Spleen (tissue), 11 donors: Measurements from ENCODE around the gene FIBCD1. TPM values are rescaled to one million over a fixed set of nuclear protein-coding genes. Genes with fewer than 3 reads are reported as not detected.

Experiments used
- DNase-seq: peaks from one replicate; pipeline ENCODE4 v3.0.0-alpha.2; 2020
- H3K27ac ChIP-seq, 8 donors: fragments of 200-600 bp; sonication (generic) in 7 of 8; 1 replicate in 4 of 8; 2 replicates in 4 of 8; pipeline versions ENCODE4 v1.5.0 to v1.8.0; 2016 to 2021; ENCODE audit warnings: inconsistent platforms in 4 of 8, mild to moderate bottlenecking in 4 of 8, moderate library complexity in 1 of 8
- H3K27me3 ChIP-seq, 7 donors: fragments of 200-600 bp; sonication (generic) in 6 of 7; replicated peaks in 1 of 7; 1 replicate in 4 of 7; 2 replicates in 3 of 7; pipeline versions ENCODE4 v1.5.0 to v1.8.0; 2016 to 2021; ENCODE audit warnings: inconsistent platforms in 3 of 7, mild to moderate bottlenecking in 1 of 7
- H3K36me3 ChIP-seq, 6 donors: fragments of 200-600 bp; sonication (generic) in 5 of 6; 1 replicate in 4 of 6; 2 replicates in 2 of 6; pipeline versions ENCODE4 v1.5.0 to v1.8.0; 2016 to 2021; ENCODE audit warnings: inconsistent platforms in 2 of 6
- H3K4me1 ChIP-seq, 6 donors: fragments of 200-600 bp; sonication (generic) in 5 of 6; 1 replicate in 3 of 6; 2 replicates in 3 of 6; pipeline versions ENCODE4 v1.5.0 to v1.8.0; 2016 to 2021; ENCODE audit warnings: inconsistent platforms in 3 of 6
- H3K4me3 ChIP-seq, 8 donors: fragments of 200-600 bp; sonication (generic) in 7 of 8; 1 replicate in 4 of 8; 2 replicates in 4 of 8; pipeline versions ENCODE4 v1.5.0 to v1.8.0; 2016 to 2021; ENCODE audit warnings: inconsistent platforms in 4 of 8, mild to moderate bottlenecking in 4 of 8, moderate library complexity in 2 of 8
- H3K9me3 ChIP-seq, 8 donors: fragments of 200-600 bp; sonication (generic) in 7 of 8; 1 replicate in 4 of 8; 2 replicates in 4 of 8; pipeline versions ENCODE4 v1.5.0 to v1.8.0; 2016 to 2021; ENCODE audit warnings: inconsistent platforms in 4 of 8
- POLR2A ChIP-seq, 3 donors: fragments of 450-650 bp; IDR thresholded peaks; one replicate each; pipeline ENCODE4 v1.5.1; 2017; ENCODE audit warnings: antibody characterized with exemption in 3 of 3, mild to moderate bottlenecking in 1 of 3
- POLR2AphosphoS5 ChIP-seq, 3 donors: sonication (generic); formaldehyde crosslinking; IDR thresholded peaks; one replicate each; pipeline ENCODE4 v1.5.1; 2017; ENCODE audit warnings: antibody characterized with exemption in 3 of 3
- WGBS, 5 donors: extraction: QIAGEN DNeasy Blood & Tissue Kit in 3 of 5; methylation state at CpG; one replicate each; pipeline versions ENCODE4 v1.1.5 to v1.1.7; 2013 to 2018; 5-methylcytosine and 5-hydroxymethylcytosine counted together
- intact Hi-C: fragments of 100-400 bp; cut with DNase I; formaldehyde crosslinking; loops from one replicate; pipeline ENCODE4 v1.15.0; 2023; ENCODE audit warnings: low total_unique reads
- polyA plus RNA-seq, 3 donors: library from polyadenylated mRNA; stranded (reverse); fragments of 200-250 nt; gene quantifications; one replicate each; pipeline ENCODE4 v1.2.1, GENCODE V29; 2013
- total RNA-seq, 7 donors: library from RNA; depleted of rRNA in 3 of 7; stranded (reverse); fragments of >200 nt in 3 of 7; fragmentation: NEBNext Ultra II Directional in 4 of 7; extraction: Animal tissue kit (Norgen Biotek cat#: 25700) in 4 of 7; gene quantifications; one replicate each; pipeline versions ENCODE4 v1.1.0 to v1.2.1, GENCODE V29; 2016 to 2021
- TF ChIP-seq, protein P1 (sequence below), 11 experiments: fragments of 200-600 bp in 7 of 11; fragments of 450-650 bp in 4 of 11; sonication (generic) in 4 of 11; IDR thresholded peaks in 8 of 11; conservative IDR thresholded peaks in 3 of 11; 1 replicate in 7 of 11; 2 replicates in 4 of 11; pipeline versions ENCODE4 v1.4.0 to v1.8.0; 2016 to 2021; ENCODE audit warnings: antibody characterized with exemption in 11 of 11, inconsistent platforms in 4 of 11, mild to moderate bottlenecking in 1 of 11
- donor health status: healthy with polysubstance abuse.
- donor health status: DM: no; HTN: no; CAD: no; lungs with moderate emphysema.
- donor health status: DM: no; HTN: no; CAD: no.
- donor health status: Bipolar disorder and iron deficiency.
- donor health status: healthy.
- donor health status: DM: no; HTN: no; CAD: no.
- donor health status: DM: yes; HTN: yes; CAD: no.

FIBCD1 gene
- total and polyA plus RNA-seq, 10 donors, result 0.02 to 0.51 (median 0.35) TPM; not detected in 3

DNA sequence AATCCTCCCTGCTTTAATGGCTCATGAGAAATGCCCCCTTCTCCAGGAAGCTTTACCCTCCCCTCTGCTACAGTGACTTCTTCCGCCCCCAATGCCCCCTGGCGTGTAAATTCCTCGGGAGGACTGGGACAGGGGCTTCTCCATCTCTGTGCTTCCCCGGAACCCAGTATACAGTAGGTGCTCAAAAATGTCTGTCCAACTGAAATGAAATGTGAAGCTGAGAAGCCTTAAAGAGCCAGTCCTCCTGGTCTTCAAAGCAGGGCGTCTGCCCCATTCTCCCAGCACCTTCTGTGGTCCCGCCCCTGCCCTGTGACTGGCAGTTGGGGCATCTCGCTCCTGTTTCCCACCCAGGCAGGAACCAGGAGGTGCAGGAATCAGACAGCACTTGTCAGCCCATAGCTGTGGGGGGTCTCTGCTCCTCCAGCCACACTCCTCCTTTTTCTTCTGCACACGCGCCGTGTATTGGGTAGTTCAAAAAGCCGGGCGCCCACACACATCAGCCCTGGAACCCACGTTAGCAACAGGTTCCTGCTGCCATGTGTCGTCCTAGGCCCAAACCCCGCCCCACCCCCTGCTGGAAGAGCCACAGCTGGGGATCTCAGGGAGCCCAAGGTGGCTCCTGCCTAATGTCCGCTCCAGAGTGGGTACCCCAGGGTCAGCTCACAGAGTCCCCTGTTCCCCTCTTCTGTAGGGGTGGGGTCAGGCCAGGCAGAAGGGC, 16.0 kb downstream of the FIBCD1 start:
- intact Hi-C loops, result no loop called here
- 70 to 80% (median 74%) methylated on average over 14 to 16 of the region's 16 CpGs for WGBS, 5 donors
- H3K4me1 ChIP-seq, result no peaks in the 10 kb centered on the region
- H3K27me3 ChIP-seq, result peaks cover 0 to 79% (median 29%) of the 10 kb centered on the region in 7 donors
- H3K27ac ChIP-seq, result no peak overlapping the region
- H3K4me3 ChIP-seq, result no peak overlapping the region
- DNase-seq, result no peak
- no peak for TF ChIP-seq POLR2AphosphoS5 (IDR thresholded peaks at IDR 0.05)
- TF ChIP-seq, protein P1, sequence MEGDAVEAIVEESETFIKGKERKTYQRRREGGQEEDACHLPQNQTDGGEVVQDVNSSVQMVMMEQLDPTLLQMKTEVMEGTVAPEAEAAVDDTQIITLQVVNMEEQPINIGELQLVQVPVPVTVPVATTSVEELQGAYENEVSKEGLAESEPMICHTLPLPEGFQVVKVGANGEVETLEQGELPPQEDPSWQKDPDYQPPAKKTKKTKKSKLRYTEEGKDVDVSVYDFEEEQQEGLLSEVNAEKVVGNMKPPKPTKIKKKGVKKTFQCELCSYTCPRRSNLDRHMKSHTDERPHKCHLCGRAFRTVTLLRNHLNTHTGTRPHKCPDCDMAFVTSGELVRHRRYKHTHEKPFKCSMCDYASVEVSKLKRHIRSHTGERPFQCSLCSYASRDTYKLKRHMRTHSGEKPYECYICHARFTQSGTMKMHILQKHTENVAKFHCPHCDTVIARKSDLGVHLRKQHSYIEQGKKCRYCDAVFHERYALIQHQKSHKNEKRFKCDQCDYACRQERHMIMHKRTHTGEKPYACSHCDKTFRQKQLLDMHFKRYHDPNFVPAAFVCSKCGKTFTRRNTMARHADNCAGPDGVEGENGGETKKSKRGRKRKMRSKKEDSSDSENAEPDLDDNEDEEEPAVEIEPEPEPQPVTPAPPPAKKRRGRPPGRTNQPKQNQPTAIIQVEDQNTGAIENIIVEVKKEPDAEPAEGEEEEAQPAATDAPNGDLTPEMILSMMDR (IDR thresholded peaks at IDR 0.05 in 8 of 11, conservative IDR thresholded peaks at IDR 0.05 in 3 of 11), result no peak
- no peak for TF ChIP-seq POLR2A (IDR thresholded peaks at IDR 0.05)
- H3K36me3 ChIP-seq, result no peaks in the 10 kb centered on the region
- no peaks in the 10 kb centered on the region for H3K9me3 ChIP-seq

DNA sequence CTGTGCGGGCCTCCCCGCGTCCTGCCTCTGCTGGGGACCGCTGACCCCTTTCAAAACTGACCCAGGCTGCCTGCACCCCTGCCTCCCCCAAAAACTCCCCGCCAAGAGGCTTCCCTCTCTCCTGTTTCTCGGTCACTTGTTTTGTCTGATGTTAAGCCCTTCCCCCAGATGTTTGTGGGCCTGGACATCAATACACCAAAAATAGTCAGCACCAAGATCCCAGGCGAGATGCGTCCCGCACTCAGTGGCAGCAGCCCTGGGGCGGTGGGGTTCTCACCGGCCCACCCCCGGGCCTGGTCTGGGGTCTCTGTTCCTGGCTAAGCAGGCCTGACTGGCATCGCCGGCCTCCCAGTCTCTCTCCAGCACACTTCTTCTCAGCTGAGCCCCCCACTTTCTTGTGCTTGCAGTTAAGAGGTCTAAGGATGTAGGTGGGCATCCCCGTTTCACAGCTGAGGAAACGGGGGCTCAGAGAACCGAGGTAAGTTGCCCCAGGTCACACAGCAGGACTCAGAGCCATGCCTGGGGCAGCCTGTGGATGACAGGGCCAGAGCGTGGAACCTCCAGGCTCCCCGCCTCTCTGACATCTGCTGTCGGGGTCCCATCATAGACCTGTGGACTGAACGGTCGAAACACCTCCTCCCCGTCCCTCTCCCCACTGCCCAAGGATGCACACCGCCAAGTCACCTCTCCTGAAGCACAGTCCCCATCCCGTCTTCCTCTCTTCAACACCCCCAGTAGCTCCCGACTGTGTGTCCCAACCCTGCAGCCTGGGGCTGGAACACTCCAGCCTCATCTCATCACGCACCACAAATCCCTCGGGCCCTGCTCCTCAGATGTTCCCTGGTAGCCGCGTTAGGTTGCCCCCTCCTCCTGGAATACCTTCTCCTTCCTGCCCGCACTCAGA, 16.8 kb downstream of the FIBCD1 start:
- intact Hi-C loops, result no loop called here
- peaks cover 0 to 87% (median 29%) of the 10 kb centered on the region in 7 donors for H3K27me3 ChIP-seq
- H3K9me3 ChIP-seq, result no peaks in the 10 kb centered on the region
- H3K36me3 ChIP-seq, result no peaks in the 10 kb centered on the region
- H3K4me1 ChIP-seq, result no peaks in the 10 kb centered on the region
- TF ChIP-seq POLR2AphosphoS5 (IDR thresholded peaks at IDR 0.05), result no peak
- TF ChIP-seq, protein P1 (IDR thresholded peaks at IDR 0.05 in 8 of 11, conservative IDR thresholded peaks at IDR 0.05 in 3 of 11), result no peak
- TF ChIP-seq POLR2A (IDR thresholded peaks at IDR 0.05), result no peak
- DNase-seq, result no peak
- H3K4me3 ChIP-seq, result no peak overlapping the region
- no peak overlapping the region for H3K27ac ChIP-seq
- 76 to 83% (median 78%) methylated on average over 28 to 31 of the region's 31 CpGs for WGBS, 5 donors

DNA sequence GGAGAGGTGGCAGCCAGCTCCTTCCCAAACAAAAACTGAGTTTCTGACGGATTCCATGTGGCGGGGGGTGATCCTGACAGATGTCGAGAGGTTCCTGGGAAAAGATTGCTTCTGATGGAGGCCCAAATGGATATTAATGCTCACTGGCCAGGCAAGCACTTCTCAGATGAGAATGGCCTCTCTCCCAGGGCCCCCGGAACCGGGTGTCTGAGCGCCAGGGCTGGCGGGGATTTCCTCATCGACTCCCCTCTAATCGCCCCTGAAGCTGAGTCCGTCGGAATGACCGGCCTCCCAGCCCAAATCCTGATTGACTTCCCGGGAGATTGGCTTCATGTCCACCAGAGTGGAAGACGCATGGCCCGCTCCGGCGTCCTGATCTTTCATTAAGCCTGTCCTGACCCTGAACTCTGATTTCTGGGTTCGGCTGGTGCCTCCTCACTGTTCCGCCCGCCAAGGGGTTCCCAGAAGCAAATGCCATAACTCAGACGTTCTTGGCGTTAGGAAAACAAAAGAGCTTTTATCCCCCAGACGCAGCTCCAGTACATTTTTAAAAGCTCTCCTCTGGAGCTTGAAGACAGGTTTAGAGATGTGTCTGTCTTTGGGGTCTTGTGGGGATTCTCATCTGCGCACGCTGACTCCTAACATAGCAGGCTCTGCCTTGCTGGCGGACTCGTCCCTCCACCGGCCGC, 17.6 kb downstream of the FIBCD1 start:
- Histone ChIP-seq H3K4me1 (no peaks in the 10 kb centered on the region), H3K27ac (no peak overlapping the region), H3K27me3 (peaks cover 0 to 90% (median 29%) of the 10 kb centered on the region in 7 donors), H3K9me3 (no peaks in the 10 kb centered on the region), H3K4me3 (no peak overlapping the region), H3K36me3 (no peaks in the 10 kb centered on the region)
- intact Hi-C loops, result no loop called here
- no peak for DNase-seq
- TF ChIP-seq, protein P1 (IDR thresholded peaks at IDR 0.05 in 8 of 11, conservative IDR thresholded peaks at IDR 0.05 in 3 of 11), result no peak
- TF ChIP-seq POLR2A (IDR thresholded peaks at IDR 0.05) (no peak), POLR2AphosphoS5 (IDR thresholded peaks at IDR 0.05) (no peak)
- WGBS, 5 donors, result 66 to 82% (median 69%) methylated on average over 28 to 29 of the region's 29 CpGs
